NCI-H524 treated with DMSO at 0.1 percent for 48 hours (cell line): ENCODE data around the gene PHC2.

Experiments used
- DNase-seq: peaks from one replicate; lab custom pipeline; 2025; lab: John Stamatoyannopoulos, UW

The PHC2 gene

DNA sequence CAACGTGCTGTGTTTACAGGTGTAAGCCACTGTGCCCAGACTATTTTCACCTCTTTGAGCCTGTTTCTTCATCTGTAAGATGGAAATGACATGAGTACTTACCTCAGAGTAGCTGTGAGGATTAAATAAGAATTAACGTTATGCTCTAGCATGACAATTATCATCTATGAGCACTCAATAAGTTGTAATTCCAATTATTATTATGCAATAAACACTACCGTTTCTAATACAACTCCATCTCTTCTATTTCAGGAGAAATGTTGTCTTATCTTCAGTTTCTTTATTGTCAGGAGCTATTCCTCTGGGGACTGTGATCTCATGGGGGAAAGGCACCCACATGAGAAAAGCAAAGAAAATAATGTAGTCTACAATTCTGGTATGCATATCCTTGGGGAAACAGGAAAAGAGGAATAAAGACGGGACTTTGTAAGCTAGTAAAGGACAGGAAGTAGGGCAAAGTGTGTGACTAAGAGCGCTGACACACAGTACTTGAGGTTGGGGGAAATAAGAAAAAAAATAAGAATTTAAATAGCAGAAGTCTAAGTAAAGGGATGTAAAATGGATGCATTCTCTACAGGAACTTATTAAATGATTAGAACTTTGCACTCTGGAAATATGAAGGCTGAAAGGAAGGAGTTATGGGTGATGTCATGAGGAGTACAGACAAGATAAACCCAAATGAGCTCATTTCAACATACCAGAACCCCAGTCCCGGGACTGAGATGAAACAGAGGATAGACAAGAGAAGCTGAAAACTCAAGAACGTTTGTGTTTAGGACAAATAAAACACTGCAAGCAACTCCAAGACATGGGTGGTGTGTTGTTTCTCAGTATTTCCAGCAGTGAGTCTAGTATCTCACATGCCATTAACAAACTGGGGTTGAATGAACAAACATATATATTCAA, 9.8 kb downstream of the PHC2 start:
- no peak for DNase-seq

DNA sequence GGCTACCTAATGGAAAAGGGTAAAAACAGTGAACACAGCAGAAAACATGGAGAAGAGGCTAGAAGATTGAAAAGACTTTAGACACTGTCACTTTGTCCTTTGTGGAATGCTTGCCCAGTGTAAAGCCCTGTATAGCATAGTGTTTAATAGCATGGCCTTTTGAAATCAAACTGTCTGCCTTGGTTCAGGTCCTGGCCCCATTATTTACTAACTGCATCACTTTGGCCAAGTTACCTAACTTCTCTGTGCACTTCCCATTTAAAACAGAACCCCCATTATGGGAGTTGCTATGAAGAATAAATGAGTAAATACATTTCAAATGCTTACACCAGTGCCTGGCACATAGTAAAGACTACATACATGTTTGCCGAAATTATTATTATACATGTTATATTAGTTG, 12.1 kb downstream of the PHC2 start:
- no peak for DNase-seq

DNA sequence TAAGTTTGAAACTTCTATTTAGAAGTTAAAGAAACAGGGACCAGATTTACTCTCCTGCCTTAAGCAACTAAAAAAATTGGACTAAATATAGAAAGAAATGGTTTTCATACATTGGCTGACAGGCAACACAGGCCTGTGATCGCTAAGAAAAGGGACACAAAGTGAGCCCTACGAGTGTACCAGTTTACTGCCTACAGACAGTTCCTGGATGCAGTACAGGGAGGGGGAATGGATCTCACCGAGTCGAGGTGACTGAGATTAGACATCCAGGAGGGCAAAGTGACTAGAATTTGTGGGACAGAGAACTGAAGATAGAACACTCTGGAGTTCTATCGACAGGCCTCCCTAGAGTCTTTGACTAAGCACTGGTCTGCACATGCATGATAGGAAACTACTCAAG, 16.0 kb downstream of the PHC2 start:
- DNase-seq = no peak

DNA sequence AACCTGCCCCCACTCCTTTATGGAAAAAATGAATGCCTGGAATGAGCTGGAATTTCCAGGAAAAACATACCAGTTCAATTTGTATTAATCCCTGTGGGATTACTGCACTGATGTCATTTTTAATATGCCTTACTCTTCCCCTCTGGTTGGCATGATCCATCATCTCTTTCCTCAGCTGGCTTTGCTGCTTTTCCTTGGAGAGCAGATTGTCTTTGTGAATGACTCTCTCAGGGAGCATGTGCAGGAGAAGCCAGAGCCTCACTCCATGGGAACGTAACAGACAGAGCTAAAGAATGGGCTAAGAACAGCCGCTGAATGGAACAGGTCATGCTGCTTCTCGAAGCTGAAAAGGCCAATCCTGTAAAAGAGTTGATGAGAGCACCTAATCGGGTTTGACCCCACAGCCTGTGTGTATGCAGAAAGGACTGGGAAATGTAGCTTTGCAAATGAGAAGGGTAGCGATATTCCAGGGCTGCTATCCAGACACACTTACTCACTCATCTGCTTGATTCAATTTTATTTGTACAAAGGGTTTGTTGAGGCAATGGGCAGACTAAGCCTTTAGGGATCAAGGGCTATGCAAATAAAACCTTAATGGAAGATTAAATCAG, 20.7 kb downstream of the PHC2 start:
- no peak for DNase-seq

DNA sequence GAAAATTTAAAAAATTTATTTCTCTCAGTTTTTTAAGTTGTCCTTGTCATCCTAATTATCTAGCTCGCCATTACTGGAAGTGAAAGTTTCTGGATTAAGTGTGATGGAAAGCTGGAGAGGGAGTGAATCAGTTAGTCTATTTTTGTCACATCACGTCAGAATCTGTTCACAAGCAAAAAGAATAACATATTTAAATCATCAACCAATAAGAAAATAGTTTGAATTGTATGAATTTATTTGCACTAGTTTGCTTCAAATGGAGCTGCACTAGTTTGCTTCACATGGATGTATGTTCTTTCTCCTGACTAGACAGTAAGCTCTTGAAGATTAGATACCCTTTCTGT, 22.8 kb downstream of the PHC2 start:
- DNase-seq = no peak

DNA sequence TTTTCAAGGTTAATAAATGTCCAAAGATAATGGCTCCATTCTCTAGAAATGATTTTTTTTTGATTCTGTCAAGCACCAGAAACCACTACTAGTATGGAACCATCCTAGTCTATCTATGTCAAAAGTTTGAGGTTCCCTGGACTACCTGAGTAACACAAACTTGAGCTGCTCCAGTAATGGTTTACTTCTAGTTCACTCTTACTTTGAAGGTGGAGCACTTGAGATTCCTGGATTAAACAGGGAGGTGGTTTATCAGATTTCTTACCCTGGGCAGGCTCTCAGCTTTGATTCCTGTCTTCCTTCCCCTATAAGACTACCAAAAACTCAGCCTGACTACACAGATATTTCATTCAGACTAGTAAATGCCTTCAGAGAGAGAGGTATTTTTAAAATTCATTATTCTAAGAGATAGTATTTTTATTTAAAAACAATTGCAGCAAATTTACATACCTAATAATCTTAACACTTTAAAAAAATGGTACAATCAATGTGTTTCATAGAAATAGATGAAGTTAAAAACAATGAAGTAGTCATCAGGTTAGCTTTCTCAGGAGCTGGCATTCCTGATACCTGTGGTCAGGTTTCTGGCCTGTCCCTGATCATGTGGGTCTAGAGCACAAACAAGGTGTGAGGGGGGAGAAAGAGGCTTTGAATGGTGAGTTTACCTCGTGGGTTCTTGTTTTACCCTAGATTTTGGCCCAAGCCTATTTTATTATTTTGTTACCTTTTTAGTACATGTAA, 23.4 kb downstream of the PHC2 start:
- DNase-seq = no peak

DNA sequence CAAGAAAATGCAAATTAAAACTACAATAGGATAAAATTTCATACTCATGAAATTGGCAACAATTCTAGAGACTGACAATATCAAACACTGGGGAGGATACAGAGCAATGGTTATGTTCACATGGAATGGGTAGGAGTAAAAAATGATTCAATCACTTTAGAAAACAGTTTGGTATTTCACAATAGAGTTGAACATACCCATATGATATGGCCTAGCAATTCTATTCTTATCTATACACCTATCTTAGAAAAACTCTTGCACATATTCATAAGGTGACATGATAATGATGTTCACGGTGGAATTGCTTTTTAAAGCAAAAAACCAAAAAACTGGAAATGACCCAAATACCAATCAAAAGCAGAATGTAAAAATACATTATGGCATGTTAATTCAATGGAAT, 28.7 kb downstream of the PHC2 start:
- no peak for DNase-seq

DNA sequence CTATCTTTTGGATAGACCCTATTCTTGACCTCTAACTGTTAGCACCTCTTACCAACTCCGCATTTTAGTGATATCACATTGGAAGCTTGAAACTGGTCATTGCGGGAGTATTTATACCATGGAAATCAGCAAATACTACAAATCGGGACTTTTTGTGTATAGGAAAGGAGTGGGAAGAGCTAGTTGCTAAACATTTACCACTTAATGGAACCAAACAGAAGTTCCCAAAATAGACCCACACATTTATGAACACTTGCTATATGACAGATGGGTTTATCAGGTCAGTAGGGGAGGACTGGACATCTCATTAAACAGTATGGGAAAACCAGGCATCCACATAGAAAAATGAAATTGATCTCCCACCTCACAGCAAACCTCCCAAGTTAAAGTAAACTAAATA, 29.4 kb downstream of the PHC2 start:
- DNase-seq = no peak

DNA sequence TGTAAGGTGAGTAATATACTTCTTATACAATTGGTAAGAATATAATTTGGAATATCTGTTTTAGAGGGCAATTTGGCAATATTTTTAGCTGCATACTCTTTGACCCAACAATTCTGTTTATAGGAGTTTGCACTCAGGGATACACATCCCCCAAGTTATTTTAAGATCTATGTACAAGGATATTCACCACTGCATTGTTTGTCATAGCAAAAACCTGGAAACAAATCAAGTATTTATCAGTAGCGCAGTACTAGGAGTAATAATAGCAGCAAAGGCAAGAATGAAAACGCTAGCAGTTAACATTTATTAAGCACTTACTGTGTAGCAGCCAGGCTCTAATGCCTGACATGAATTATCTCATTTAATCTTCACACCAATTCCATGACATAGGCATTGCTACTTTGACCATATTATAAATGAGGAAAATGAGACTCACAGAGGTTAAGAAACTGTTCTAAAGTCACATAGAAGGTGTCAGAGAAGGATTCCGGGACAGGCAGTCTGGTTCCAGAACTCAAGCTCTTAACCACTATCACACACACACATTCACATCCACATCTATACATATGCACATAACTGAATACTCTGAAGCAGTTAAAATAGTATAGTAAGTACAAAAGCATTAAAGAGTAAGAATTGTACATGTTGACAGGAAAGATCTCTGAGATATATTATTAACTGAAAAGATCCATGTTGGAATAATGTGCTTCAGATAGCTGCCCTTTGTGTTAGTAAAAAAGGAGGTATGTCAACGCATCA, 30.6 kb downstream of the PHC2 start:
- no peak for DNase-seq

DNA sequence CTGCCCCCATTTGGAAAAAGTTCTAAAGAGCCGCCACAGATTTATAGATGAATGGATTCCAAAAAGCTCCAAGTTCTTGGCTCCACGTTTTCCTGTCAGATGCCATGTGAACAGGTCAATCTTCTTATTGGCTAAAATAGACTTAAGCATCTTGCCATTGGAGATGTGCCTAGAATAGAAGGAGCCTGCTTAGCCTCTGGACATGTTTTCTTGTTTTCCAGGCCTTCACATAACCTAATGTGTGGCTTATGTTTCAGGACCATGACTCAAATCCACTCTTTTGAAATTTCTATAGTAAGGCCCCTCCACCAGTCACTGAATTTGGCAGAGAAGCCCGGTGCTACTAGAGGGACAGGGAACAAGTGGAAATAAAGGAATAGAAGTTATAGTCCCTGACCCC, 31.5 kb downstream of the PHC2 start:
- no peak for DNase-seq

DNA sequence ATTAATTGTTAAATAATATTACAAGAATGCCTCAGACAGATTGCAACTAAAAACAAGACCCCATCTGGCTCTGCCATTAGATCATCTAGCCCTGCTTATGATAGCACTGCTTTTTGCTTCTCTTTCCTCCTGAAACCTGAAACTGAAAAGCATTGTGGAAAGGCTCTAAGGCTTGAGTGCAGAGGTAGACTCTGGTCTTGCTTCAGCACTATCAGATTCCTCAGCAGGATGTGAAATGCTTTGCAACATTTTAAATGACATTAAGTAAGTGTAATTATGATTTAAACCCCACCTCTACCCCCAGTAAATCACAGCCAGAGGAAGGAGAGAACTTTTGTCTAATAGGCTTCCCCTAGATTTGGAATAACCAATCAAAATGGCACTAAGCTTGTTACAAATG, 32.9 kb downstream of the PHC2 start:
- no peak for DNase-seq

DNA sequence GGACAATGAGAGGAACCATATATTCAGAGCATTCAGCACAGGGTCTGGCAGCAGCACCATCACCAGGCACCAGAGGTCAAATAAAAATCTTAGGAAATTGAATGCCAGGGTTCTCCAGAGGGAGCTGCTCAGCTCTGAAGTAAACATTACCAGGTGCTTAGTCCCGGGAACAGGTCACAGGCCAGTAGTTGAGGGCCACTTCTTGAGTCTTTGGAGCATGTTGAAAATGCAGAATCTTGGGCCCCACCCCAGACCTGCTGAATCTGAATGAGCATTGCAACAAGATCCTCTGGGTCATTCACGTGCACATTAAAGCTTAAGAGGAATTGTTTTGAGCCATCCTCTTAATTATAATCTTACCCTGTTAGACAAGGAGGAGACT, 33.8 kb downstream of the PHC2 start:
- DNase-seq = no peak

DNA sequence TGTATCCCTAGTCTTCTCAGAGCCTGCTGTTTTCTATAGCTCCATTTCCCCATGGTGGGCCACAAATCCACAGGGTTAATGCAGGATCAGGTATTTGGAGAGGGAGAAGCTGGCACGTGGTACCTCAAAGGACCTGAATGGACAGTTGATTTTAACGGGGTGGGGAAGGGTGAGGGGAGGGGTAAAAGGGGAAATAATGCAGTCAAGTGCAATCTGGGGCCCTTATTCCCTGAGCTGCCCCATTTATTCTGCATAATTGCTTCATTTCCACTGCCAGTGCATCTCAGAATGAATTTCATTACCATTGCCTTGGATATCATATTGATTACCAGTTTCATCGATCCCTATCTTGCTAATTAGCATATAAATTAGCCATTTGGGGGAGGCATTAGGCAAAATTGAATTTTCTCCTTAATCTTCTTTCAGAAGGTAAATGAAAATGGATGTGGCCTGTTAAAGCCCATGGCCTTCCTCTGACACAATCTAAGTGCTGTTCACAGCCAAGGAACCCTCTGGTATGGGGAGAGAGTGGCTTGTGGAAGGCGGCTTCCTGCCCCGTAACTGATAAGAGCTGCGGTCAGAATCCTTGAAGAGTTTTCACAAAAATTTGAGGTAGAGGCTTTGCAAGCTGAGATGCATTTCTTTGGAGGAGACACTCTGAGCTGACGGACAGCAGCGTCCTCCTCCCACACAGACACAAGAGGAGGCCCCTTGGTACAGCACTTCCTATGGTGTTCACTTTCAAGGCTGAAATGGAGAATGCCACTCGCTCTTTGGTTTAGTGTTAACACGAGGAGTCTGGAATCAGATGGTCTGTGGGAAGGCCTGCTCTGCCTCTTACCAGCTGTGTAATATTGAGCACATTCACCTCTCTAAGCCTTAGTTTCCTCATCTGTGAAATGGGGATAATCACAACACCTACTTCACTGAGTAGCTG, 34.4 kb downstream of the PHC2 start:
- DNase-seq = no peak

DNA sequence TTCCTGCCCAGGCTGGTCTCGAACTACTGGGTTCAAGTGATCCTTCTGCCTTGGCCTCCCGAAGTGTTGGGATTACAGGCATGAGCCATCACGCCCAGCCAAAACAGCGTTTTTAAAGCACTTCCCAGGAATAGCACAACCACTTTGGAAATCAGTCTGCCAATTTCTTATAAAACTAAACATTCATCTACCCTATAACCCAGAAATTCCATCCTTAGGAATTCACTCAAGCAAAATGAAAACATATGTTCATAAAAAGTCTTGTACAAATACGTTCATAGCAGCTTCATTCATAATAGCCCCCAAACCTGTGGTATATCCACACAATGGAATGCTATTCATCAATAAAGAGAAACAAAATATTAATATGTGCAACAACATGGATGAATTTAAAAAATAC, 36.1 kb downstream of the PHC2 start:
- no peak for DNase-seq

DNA sequence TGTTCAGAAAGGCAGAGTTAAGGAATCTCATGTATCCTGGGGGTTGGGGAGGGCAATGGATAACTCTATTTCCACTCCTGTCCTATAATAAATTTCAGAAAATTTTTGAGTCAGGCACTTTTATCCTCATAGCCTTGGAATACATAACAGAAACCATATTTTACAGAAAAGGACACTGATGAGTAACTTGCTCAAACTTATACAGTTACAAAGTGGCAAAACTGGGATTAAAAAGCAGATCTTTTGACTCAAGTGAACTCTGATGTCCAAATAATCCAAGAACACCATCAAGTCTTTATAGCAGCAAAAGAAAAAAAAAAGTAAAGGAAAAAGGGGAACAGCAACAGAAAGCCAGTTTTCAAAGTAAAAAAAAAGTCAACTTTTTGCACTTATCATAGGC, 36.9 kb downstream of the PHC2 start:
- DNase-seq = no peak

DNA sequence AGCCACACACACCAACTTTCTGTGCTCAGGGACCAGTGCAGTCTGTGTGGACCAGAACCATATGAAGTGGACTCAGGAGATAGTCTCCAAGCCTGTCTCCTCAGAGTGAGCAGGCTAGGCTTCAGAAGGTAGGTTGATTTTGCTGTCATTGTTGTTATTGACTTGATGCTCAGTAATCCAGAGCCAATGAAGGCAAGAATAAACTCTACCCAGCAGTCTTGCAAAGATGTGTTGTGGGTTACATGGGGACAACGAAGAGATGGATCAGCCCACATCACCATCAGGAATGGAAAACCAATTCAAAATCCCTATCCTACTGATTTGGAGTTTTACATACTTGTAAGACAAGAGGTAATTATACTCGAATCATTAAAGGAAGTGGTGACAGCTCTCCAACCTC, 37.4 kb downstream of the PHC2 start:
- DNase-seq = no peak

DNA sequence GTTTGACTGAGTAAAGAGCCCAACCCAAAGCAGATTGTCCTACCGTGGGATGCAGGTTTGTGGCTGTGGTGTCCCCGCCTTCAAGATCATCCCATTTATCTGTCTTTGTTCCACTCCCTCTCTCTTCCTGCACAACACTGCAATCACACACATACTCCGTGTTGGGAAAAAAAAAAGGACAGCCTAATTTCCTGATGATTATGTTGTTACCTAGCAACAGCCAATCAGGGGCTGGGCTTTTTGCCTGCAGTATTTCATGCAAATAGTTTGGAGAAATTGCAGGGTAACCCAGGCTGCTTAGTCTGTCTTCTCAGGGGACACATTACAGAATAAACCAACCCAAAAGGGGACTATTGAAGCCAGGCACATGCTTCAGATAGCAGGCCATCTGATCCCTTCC, 38.3 kb downstream of the PHC2 start:
- DNase-seq = no peak

DNA sequence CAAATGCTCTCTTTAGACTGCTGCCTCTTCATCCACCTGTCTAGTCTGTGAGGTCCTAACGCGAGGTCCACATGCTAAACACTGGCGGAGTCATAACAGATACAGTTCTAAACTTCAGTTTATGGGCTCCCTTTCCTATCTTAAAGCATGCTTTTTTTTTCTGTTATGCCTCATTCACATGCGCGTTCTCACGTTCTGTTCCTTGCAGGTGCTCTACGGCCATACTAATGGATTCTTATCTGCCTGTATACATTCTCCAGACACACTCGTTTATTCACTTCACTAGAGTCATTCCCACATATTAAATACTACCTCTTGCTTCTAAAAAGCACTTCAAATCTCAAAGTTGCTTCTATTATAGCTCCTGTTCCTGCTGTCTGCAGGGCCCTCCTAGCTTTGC, 38.7 kb downstream of the PHC2 start:
- DNase-seq = no peak

DNA sequence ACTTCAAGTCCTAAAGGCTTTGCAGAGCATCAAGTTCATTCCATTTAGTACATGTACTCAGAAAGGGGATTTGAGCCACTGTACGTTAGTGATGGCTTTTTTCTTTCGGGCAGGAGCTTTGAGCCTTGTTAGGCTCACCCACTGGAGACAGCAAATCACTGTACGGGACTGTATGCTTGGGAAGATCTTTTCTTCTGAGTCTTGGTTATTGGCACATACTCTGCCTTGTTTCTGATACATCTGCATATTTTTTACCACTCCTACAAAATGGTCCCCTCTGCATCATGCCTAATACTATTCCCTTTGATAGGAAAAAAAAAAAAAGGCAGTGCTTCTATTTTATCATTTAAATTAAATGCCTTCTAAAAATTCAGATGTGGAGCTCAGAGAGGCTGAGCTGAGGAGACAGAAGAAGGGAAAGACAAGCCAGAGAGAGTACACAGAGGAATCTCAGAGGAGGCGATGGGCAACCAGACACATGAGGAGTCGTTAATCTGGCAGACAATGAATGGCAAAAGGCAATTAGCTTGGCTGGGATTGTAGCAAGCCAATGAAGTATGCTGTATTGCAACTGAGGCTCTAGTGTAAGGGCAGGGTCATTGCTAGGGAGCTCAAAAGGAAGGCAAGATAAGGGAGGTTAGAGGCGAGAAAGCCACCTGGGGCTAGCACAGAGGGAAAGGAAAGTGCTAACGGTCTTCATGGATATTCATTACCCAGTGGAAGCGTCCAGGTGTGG, 39.4 kb downstream of the PHC2 start:
- DNase-seq = no peak

DNA sequence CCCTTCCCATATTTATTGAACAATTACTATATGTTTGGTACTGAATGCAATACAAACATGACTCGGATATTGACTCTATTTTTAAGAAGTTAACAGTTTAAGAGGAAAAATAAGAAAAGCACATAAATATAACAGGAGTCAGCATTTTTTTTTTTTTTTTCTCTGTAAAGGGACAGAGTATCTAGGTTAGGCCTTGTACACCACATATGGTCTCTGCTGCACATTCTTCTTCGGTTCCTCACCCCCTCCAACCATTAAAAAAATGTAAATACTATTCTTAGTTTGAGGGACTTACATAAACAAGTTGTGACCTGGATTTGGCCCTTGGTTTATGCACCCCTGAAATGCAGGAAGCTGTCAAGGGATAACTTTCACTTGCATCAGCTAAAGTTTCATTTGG, 40.4 kb downstream of the PHC2 start:
- DNase-seq = no peak
